Prostate gland (tissue), 2 donors: ENCODE data around the gene KDM6A. TPM values are rescaled to one million over a fixed set of nuclear protein-coding genes. Genes with fewer than 3 reads are reported as not detected.

Source experiments
- DNase-seq: peaks from one replicate; pipeline ENCODE4 v3.0.0-alpha.2; 2019; ENCODE audit warnings: low spot score
- H3K27ac ChIP-seq, 2 donors: fragments of 200-600 bp; sonication (generic); 2 replicates each; pipeline ENCODE4 v1.5.1; 2017 to 2019
- H3K27me3 ChIP-seq: fragments of 200-600 bp; sonication (generic); replicated peaks from 2 replicates; pipeline ENCODE4 v1.5.1; 2019; ENCODE audit not compliant: insufficient read depth
- H3K36me3 ChIP-seq, 2 donors: fragments of 200-600 bp; sonication (generic); 1 replicate in 1 of 2; 2 replicates in 1 of 2; pipeline versions ENCODE4 v1.5.1 to v1.8.1; 2017 to 2019
- H3K4me1 ChIP-seq: fragments of 200-600 bp; sonication (generic); replicated peaks from 2 replicates; pipeline ENCODE4 v1.5.1; 2019
- H3K4me3 ChIP-seq, 2 donors: fragments of 200-600 bp; sonication (generic); 2 replicates each; pipeline ENCODE4 v1.5.1; 2017 to 2019
- H3K9me3 ChIP-seq: fragments of 200-600 bp; sonication (generic); 2 replicates; pipeline ENCODE4 v1.5.1; 2017
- POLR2A ChIP-seq: fragments of 450-650 bp; IDR thresholded peaks from one replicate; pipeline ENCODE4 v1.6.1; 2016; ENCODE audit warnings: antibody characterized with exemption, mild to moderate bottlenecking
- POLR2AphosphoS5 ChIP-seq: sonication (generic); formaldehyde crosslinking; IDR thresholded peaks from one replicate; pipeline ENCODE4 v1.6.1; 2017; ENCODE audit warnings: antibody characterized with exemption
- WGBS: methylation state at CpG from one replicate; pipeline ENCODE4 v1.1.5; 2018; 5-methylcytosine and 5-hydroxymethylcytosine counted together
- intact Hi-C: fragments of 100-400 bp; cut with DNase I; formaldehyde crosslinking; loops from one replicate; pipeline ENCODE4 v1.14.2; 2022
- total RNA-seq, 2 donors: library from RNA; depleted of rRNA; stranded (reverse); fragments of >200 nt; gene quantifications; one replicate each; pipeline ENCODE4 v1.1.0, GENCODE V29; 2016
- TF ChIP-seq, protein P1 (sequence below), 4 experiments: fragments of 200-600 bp in 2 of 4; fragments of 450-650 bp in 2 of 4; sonication (generic) in 2 of 4; IDR thresholded peaks; 1 replicate in 3 of 4; 2 replicates in 1 of 4; pipeline ENCODE4 v1.5.1; 2016 to 2019; ENCODE audit warnings: antibody characterized with exemption in 4 of 4, mild to moderate bottlenecking in 2 of 4, moderate library complexity in 2 of 4

Gene KDM6A
- total RNA-seq, 2 donors from 2014 or later: 30.1 to 45.1 TPM

GRCh38 chrX:44980403-44980802 is 107.4 kb downstream of the KDM6A start:
- DNase-seq: no peak
- Histone ChIP-seq H3K27me3 (no peaks in the 10 kb centered on the region), H3K4me3 (no peak overlapping the region), H3K36me3 (no peaks in the 10 kb centered on the region), H3K9me3 (no peaks in the 10 kb centered on the region), H3K4me1 (no peaks in the 10 kb centered on the region), H3K27ac (no peak overlapping the region)
- 96% methylated on average over 6 of the region's 6 CpGs for WGBS
- intact Hi-C loops: no loop called here
- TF ChIP-seq POLR2AphosphoS5 (no peak), POLR2A (no peak)
- TF ChIP-seq, protein P1, sequence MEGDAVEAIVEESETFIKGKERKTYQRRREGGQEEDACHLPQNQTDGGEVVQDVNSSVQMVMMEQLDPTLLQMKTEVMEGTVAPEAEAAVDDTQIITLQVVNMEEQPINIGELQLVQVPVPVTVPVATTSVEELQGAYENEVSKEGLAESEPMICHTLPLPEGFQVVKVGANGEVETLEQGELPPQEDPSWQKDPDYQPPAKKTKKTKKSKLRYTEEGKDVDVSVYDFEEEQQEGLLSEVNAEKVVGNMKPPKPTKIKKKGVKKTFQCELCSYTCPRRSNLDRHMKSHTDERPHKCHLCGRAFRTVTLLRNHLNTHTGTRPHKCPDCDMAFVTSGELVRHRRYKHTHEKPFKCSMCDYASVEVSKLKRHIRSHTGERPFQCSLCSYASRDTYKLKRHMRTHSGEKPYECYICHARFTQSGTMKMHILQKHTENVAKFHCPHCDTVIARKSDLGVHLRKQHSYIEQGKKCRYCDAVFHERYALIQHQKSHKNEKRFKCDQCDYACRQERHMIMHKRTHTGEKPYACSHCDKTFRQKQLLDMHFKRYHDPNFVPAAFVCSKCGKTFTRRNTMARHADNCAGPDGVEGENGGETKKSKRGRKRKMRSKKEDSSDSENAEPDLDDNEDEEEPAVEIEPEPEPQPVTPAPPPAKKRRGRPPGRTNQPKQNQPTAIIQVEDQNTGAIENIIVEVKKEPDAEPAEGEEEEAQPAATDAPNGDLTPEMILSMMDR (IDR thresholded peaks at IDR 0.05): no peak

GRCh38 chrX:44980883-44981282 is 107.9 kb downstream of the KDM6A start:
- intact Hi-C loops: no loop called here
- WGBS: 93% methylated on average over 2 of the region's 2 CpGs
- Histone ChIP-seq H3K4me1 (no peaks in the 10 kb centered on the region), H3K36me3 (no peaks in the 10 kb centered on the region), H3K9me3 (no peaks in the 10 kb centered on the region), H3K27me3 (no peaks in the 10 kb centered on the region), H3K27ac (no peak overlapping the region), H3K4me3 (no peak overlapping the region)
- DNase-seq: no peak
- TF ChIP-seq POLR2AphosphoS5 (no peak), POLR2A (no peak)
- TF ChIP-seq, protein P1 (IDR thresholded peaks at IDR 0.05): no peak

GRCh38 chrX:44989995-44990770 is 117.2 kb downstream of the KDM6A start:
- Histone ChIP-seq H3K9me3 (no peaks in the 10 kb centered on the region), H3K27ac (no peak overlapping the region), H3K4me1 (no peaks in the 10 kb centered on the region), H3K36me3 (no peaks in the 10 kb centered on the region), H3K27me3 (no peaks in the 10 kb centered on the region), H3K4me3 (no peak overlapping the region)
- TF ChIP-seq, protein P1 (IDR thresholded peaks at IDR 0.05): no peak
- no peak for DNase-seq
- 81% methylated on average over 16 of the region's 16 CpGs for WGBS
- intact Hi-C loops: no loop called here

DNA sequence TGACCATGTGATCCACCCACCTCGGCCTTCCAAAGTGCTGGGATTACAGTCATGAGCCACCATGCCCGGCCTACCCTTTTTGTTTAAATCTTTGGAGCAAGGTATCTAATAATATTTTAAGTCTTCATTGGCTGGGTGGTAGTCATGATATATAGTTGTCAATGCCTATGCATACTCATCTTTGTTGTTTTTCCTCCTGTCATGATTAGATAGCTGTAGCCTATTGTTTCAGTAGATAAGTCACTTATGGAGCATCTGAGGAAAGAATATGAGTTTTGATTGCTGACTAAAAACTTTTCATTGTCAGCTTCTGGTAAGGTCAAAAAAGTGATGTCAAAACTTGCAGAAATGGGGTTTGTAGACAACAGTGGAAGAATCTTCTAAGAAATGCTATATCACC is 119.8 kb downstream of the KDM6A start:
- WGBS: 100% methylated on average over 2 of the region's 2 CpGs
- Histone ChIP-seq H3K9me3 (no peaks in the 10 kb centered on the region), H3K27ac (no peak overlapping the region), H3K4me3 (no peak overlapping the region), H3K36me3 (no peaks in the 10 kb centered on the region), H3K27me3 (no peaks in the 10 kb centered on the region), H3K4me1 (no peaks in the 10 kb centered on the region)
- no peak for DNase-seq
- intact Hi-C loops: no loop called here
- TF ChIP-seq POLR2AphosphoS5: no peak
- TF ChIP-seq, protein P1 (IDR thresholded peaks at IDR 0.05): no peak
- no peak for TF ChIP-seq POLR2A

DNA sequence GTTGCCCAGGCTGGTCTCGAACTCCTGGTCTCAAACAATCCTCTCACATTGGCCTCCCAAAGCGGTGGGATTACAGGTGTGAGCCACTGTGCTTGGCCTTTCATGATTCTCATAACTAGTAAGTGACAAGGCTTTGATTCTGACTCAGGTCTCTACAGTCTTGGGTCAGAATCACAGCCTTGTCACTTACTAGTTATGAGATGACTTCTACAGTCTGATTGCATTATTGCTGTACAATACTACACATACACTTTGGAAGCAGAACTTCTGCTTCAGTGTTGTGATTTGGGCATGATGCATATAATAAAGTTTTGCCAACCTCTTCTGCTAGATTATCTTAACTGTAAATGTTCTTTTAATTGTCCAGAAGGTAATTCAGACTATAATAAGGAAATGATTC is 123.3 kb downstream of the KDM6A start:
- no peak overlapping the region for H3K27ac ChIP-seq
- no peaks in the 10 kb centered on the region for H3K36me3 ChIP-seq
- no peaks in the 10 kb centered on the region for H3K4me1 ChIP-seq
- no peak overlapping the region for H3K4me3 ChIP-seq
- no peaks in the 10 kb centered on the region for H3K27me3 ChIP-seq
- H3K9me3 ChIP-seq: no peaks in the 10 kb centered on the region
- intact Hi-C loops: no loop called here
- 85% methylated on average over 2 of the region's 2 CpGs for WGBS
- TF ChIP-seq POLR2AphosphoS5: no peak
- TF ChIP-seq, protein P1 (IDR thresholded peaks at IDR 0.05): no peak
- no peak for TF ChIP-seq POLR2A
- no peak for DNase-seq
